OCI-LY3 (cell line): Measurements from ENCODE around the gene ZNF577.

ENCODE experiments used
- H2AFZ ChIP-seq: fragments of 200-600, 300-600 bp; shearing (Covaris generic); 2 replicates; pipeline ENCODE4 v1.6.0; 2014; ENCODE audit warnings: antibody characterized with exemption, low read depth, low read length
- H3K27ac ChIP-seq: fragments of 200-600, 300-600 bp; sonication (generic); 2 replicates; pipeline ENCODE4 v1.5.1; 2014; ENCODE audit warnings: mild to moderate bottlenecking, low read length, moderate library complexity, mixed read lengths
- H3K27me3 ChIP-seq: fragments of 200-600, 300-600 bp; sonication (generic); 2 replicates; pipeline ENCODE4 v1.6.1; 2014; ENCODE audit warnings: low read depth, low read length, mixed read lengths
- H3K36me3 ChIP-seq: fragments of 200-600, 300-600 bp; sonication (generic); replicated peaks from 2 replicates; pipeline ENCODE3; 2014; ENCODE audit warnings: low read depth, low read length, mixed read lengths
- H3K4me1 ChIP-seq: fragments of 300-600, 200-600 bp; sonication (generic); 2 replicates; pipeline ENCODE4 v1.6.1; 2014; ENCODE audit warnings: low read length, mixed read lengths
- H3K4me2 ChIP-seq: fragments of 200-600, 300-600 bp; sonication (generic); 2 replicates; pipeline ENCODE4 v1.6.1; 2014; ENCODE audit warnings: low read length, mixed read lengths
- H3K4me3 ChIP-seq: fragments of 300-600, 200-600 bp; sonication (generic); 2 replicates; pipeline ENCODE4 v1.5.1; 2014; ENCODE audit warnings: antibody characterized with exemption, mild to moderate bottlenecking, low read length, moderate library complexity
- H3K79me2 ChIP-seq: fragments of 300-600, 200-600 bp; shearing (Covaris generic); 2 replicates; pipeline ENCODE4 v1.6.1; 2014; ENCODE audit warnings: mild to moderate bottlenecking, low read length, mixed read lengths
- H3K9ac ChIP-seq: fragments of 300-600, 200-600 bp; shearing (Covaris generic); 2 replicates; pipeline ENCODE4 v1.6.0; 2014; ENCODE audit warnings: mild to moderate bottlenecking, low read length, moderate library complexity
- H3K9me3 ChIP-seq: fragments of 200-600, 300-600 bp; shearing (Covaris generic); 2 replicates; pipeline ENCODE4 v1.6.1; 2014; ENCODE audit warnings: low read length, mixed read lengths; ENCODE audit not compliant: insufficient read depth
- H4K20me1 ChIP-seq: fragments of 200-600, 300-600 bp; sonication (generic); 2 replicates; pipeline ENCODE4 v1.6.1; 2016; ENCODE audit warnings: low read length, mixed read lengths; ENCODE audit not compliant: insufficient read depth
- EZH2phosphoT487 ChIP-seq: fragments of 200-600 bp; shearing (Covaris generic); IDR thresholded peaks from 2 replicates; pipeline ENCODE4 v1.6.1; 2018; ENCODE audit warnings: antibody characterized with exemption, mixed run types, low read depth
- TF ChIP-seq, protein P1 (sequence below): fragments of 200-600, 300-600 bp; sonication (generic); IDR thresholded peaks from 2 replicates; pipeline ENCODE4 v1.5.1; 2014; ENCODE audit warnings: antibody characterized with exemption, low read length, low read depth

Gene ZNF577

GRCh38 chr19:51905206-51905605, 17.5 kb upstream of the ZNF577 start:
- Histone ChIP-seq H3K27ac (no peak overlapping the region), H3K4me3 (no peak overlapping the region), H3K79me2 (peaks cover 25% of the 10 kb centered on the region), H3K9me3 (peaks cover 14% of the 10 kb centered on the region), H3K36me3 (peaks cover 20% of the 10 kb centered on the region), H4K20me1 (no peaks in the 10 kb centered on the region), H2AFZ (no peak overlapping the region), H3K4me2 (no peak overlapping the region), H3K27me3 (no peaks in the 10 kb centered on the region), H3K4me1 (no peaks in the 10 kb centered on the region), H3K9ac (no peak overlapping the region)
- TF ChIP-seq EZH2phosphoT487 = no peak
- TF ChIP-seq, protein P1, sequence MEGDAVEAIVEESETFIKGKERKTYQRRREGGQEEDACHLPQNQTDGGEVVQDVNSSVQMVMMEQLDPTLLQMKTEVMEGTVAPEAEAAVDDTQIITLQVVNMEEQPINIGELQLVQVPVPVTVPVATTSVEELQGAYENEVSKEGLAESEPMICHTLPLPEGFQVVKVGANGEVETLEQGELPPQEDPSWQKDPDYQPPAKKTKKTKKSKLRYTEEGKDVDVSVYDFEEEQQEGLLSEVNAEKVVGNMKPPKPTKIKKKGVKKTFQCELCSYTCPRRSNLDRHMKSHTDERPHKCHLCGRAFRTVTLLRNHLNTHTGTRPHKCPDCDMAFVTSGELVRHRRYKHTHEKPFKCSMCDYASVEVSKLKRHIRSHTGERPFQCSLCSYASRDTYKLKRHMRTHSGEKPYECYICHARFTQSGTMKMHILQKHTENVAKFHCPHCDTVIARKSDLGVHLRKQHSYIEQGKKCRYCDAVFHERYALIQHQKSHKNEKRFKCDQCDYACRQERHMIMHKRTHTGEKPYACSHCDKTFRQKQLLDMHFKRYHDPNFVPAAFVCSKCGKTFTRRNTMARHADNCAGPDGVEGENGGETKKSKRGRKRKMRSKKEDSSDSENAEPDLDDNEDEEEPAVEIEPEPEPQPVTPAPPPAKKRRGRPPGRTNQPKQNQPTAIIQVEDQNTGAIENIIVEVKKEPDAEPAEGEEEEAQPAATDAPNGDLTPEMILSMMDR = no peak

DNA sequence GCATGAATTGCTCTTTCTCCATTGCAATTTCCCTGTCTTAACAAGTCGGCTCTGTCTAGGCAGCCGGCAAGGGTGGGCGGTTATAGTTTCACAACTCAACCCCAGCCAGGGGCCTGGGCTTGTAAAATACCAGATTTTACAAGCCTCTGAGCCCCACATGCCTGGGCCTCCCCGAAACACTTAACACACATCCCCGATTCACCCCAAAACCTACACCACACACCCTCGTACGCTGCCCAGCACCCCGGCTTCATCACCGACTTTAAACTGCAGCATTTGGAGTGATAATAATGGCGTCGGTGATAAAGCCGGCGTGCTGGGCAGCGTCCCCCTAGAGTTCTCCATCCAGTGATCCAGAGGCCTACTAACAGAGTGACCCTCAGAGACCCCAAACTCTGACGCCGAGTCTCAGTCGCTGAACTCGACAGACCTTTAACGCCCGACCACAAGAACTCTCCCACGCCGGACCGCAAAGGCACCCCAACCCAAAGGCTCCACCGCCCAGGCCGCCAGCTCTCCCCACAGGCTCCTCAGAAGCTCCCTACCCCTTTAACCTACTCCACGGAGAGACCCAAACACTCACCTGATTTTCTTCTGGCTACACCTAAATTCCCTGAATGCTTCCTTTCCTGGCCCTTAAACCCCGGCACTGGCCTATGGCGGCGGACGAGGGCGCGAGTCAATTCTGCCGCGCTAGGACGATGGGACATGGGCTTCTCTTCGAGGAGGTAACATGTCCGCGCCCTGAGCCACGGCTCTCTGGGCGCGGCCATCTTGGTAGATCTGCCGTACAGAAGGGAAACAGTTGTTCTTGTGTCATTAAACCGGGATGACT, 16.8 kb upstream of the ZNF577 start, which contains the start of gene ZNF649:
Gene ZNF649, minus strand, starts transcription at position 687 of the 835 bp plus-strand sequence. CDS start 4,910 bp downstream, outside the sequence.
- Histone ChIP-seq H2AFZ (no peak within 1 kb of the TSS), H3K4me1 (no peaks in the 10 kb centered on the region), H3K9ac (peak within 1 kb of the TSS; percentile 48), H3K27me3 (no peaks in the 10 kb centered on the region), H3K9me3 (peaks cover 14% of the 10 kb centered on the region), H3K4me3 (peak within 1 kb of the TSS; percentile 70), H3K79me2 (peaks cover 25% of the 10 kb centered on the region), H3K4me2 (peak within 1 kb of the TSS; percentile 21), H3K36me3 (peaks cover 25% of the 10 kb centered on the region), H3K27ac (no peak within 1 kb of the TSS; the same call in 1 of the 2 replicates), H4K20me1 (no peaks in the 10 kb centered on the region)
- TF ChIP-seq, protein P1 = no peak

- no peak for TF ChIP-seq EZH2phosphoT487
- H2AFZ ChIP-seq = no peak overlapping the region
- H3K27ac ChIP-seq = no peak overlapping the region
- no peaks in the 10 kb centered on the region for H3K4me1 ChIP-seq
- H3K9ac ChIP-seq = no peak overlapping the region
- H3K4me2 ChIP-seq = no peak overlapping the region
- H4K20me1 ChIP-seq = no peaks in the 10 kb centered on the region
- peaks cover 14% of the 10 kb centered on the region for H3K9me3 ChIP-seq
- H3K4me3 ChIP-seq = no peak overlapping the region
- H3K36me3 ChIP-seq = peaks cover 32% of the 10 kb centered on the region
- no peaks in the 10 kb centered on the region for H3K27me3 ChIP-seq
- peaks cover 25% of the 10 kb centered on the region for H3K79me2 ChIP-seq
These were observed 15.4 kb upstream of the ZNF577 start for GRCh38 chr19:51903192-51903591.

- Histone ChIP-seq H3K27me3 (no peaks in the 10 kb centered on the region), H3K4me2 (no peak overlapping the region), H3K4me1 (no peaks in the 10 kb centered on the region), H3K36me3 (peaks cover 32% of the 10 kb centered on the region), H3K4me3 (no peak overlapping the region), H3K79me2 (peaks cover 25% of the 10 kb centered on the region), H3K27ac (no peak overlapping the region), H4K20me1 (no peaks in the 10 kb centered on the region), H3K9me3 (peaks cover 14% of the 10 kb centered on the region), H3K9ac (no peak overlapping the region), H2AFZ (no peak overlapping the region)
- TF ChIP-seq, protein P1 = no peak
- no peak for TF ChIP-seq EZH2phosphoT487
These were observed 14.1 kb upstream of the ZNF577 start for GRCh38 chr19:51901860-51902259.
